ENCODE measurements around the gene ITFG2. TPM values are rescaled to one million over a fixed set of nuclear protein-coding genes. Genes with fewer than 3 reads are reported as not detected.
"Not testable (repeated sequence)": the region's sequence is repeated elsewhere in the genome, so short reads cannot be mapped to it uniquely, and the experiment has no call there.

The ITFG2 gene
- total RNA-seq, 1 donor from 2014 or later: 14.3 TPM

- FAIRE-seq (no peak), DNase-seq (ENCODE audit: low spot score in 2 of 2) (no peak)
Measured at GRCh38 chr12:2858334-2858733, 45.9 kb downstream of the ITFG2 start.

- DNase-seq (ENCODE audit: low spot score in 2 of 2): no peak
- FAIRE-seq: no peak
Measured at GRCh38 chr12:2858944-2859421, 46.5 kb downstream of the ITFG2 start.

- FAIRE-seq (no peak), DNase-seq (ENCODE audit: low spot score in 2 of 2) (no peak)
Measured at GRCh38 chr12:2860170-2860569, 47.7 kb downstream of the ITFG2 start.

GRCh38 chr12:2862876-2863275 lies 50.4 kb downstream of the ITFG2 start:
- DNase-seq (ENCODE audit: low spot score in 2 of 2): no peak
- FAIRE-seq: no peak

- not testable (repeated sequence) for FAIRE-seq; DNase-seq (ENCODE audit: low spot score in 2 of 2)
Measured at GRCh38 chr12:2863402-2863801, 50.9 kb downstream of the ITFG2 start.

GRCh38 chr12:2864198-2864597 lies 51.7 kb downstream of the ITFG2 start:
- FAIRE-seq: no peak
- no peak for DNase-seq (ENCODE audit: low spot score in 2 of 2)

GRCh38 chr12:2868986-2869632 lies 56.6 kb downstream of the ITFG2 start:
- DNase-seq (ENCODE audit: low spot score in 2 of 2); FAIRE-seq: not testable (repeated sequence)

Other genes with a start within 250 kb of the ITFG2 start
- gene FKBP4, start 17.7 kb upstream of the ITFG2 start, total RNA-seq: 44.8 TPM
- gene NRIP2, start 22.4 kb downstream of the ITFG2 start, total RNA-seq: not detected
- not detected for gene TEX52, start 44.4 kb downstream of the ITFG2 start, total RNA-seq
- 0.82 TPM for gene FOXM1, start 64.5 kb downstream of the ITFG2 start, total RNA-seq
- 49.7 TPM for gene RHNO1, start 64.6 kb downstream of the ITFG2 start, total RNA-seq
- 6.9 TPM for gene TULP3, start 78.2 kb downstream of the ITFG2 start, total RNA-seq
- 0.41 TPM for gene TEAD4, start 146.7 kb downstream of the ITFG2 start, total RNA-seq

Data from frontal cortex (tissue), 4 donors.